ENCODE measurements around the gene OSBPL1A.
A peak's percentile ranks its signal among the peaks of the same experiment; 100 is the strongest.

The OSBPL1A gene

GRCh38 chr18:24265502-24266064, 132.0 kb downstream of the OSBPL1A start:
- no peak for DNase-seq

- DNase-seq = no peak
These were observed 134.6 kb downstream of the OSBPL1A start for GRCh38 chr18:24263050-24263449.

- no peak for DNase-seq
These were observed 135.5 kb downstream of the OSBPL1A start for GRCh38 chr18:24262087-24262486.

- no peak for DNase-seq
These were observed 137.6 kb downstream of the OSBPL1A start for GRCh38 chr18:24259869-24260641.

GRCh38 chr18:24254071-24254470, 143.6 kb downstream of the OSBPL1A start:
- DNase-seq = no peak

- DNase-seq = no peak
These were observed 147.9 kb downstream of the OSBPL1A start for GRCh38 chr18:24249716-24250115.

- no peak for DNase-seq
These were observed 149.3 kb downstream of the OSBPL1A start for GRCh38 chr18:24248359-24248758.

GRCh38 chr18:24246143-24246542, 151.5 kb downstream of the OSBPL1A start:
- DNase-seq = no peak

GRCh38 chr18:24244698-24245097, 152.9 kb downstream of the OSBPL1A start:
- DNase-seq = no peak

- no peak for DNase-seq
These were observed 153.9 kb downstream of the OSBPL1A start for GRCh38 chr18:24243677-24244076.

- DNase-seq = no peak
These were observed 158.3 kb downstream of the OSBPL1A start for GRCh38 chr18:24239341-24239740.

- no peak for DNase-seq
These were observed 159.2 kb downstream of the OSBPL1A start for GRCh38 chr18:24238387-24238786.

GRCh38 chr18:24234850-24235418, 162.7 kb downstream of the OSBPL1A start:
- DNase-seq = no peak

GRCh38 chr18:24234330-24234729, 163.3 kb downstream of the OSBPL1A start:
- DNase-seq = no peak

GRCh38 chr18:24232800-24233199, 164.8 kb downstream of the OSBPL1A start:
- no peak for DNase-seq

- DNase-seq = no peak
These were observed 165.6 kb downstream of the OSBPL1A start for GRCh38 chr18:24231773-24232735.

- DNase-seq = no peak
These were observed 166.9 kb downstream of the OSBPL1A start for GRCh38 chr18:24230766-24231165.

GRCh38 chr18:24228667-24229041, 169.0 kb downstream of the OSBPL1A start:
- no peak for DNase-seq

- DNase-seq = no peak
These were observed 169.5 kb downstream of the OSBPL1A start for GRCh38 chr18:24227977-24228666.

GRCh38 chr18:24220318-24220688, 177.3 kb downstream of the OSBPL1A start:
- no peak for DNase-seq

- peak in 1 of 2 experiments; percentile 12 for DNase-seq
These were observed 177.9 kb downstream of the OSBPL1A start for GRCh38 chr18:24219561-24220317.

- DNase-seq = no peak
These were observed 182.7 kb downstream of the OSBPL1A start for GRCh38 chr18:24214913-24215312.
